ENCODE measurements around the gene PCAT7. TPM values are rescaled to one million over a fixed set of nuclear protein-coding genes. Genes with fewer than 3 reads are reported as not detected.

PCAT7 gene
- total RNA-seq, 1 experiment from 2014 or later, result not detected

DNA sequence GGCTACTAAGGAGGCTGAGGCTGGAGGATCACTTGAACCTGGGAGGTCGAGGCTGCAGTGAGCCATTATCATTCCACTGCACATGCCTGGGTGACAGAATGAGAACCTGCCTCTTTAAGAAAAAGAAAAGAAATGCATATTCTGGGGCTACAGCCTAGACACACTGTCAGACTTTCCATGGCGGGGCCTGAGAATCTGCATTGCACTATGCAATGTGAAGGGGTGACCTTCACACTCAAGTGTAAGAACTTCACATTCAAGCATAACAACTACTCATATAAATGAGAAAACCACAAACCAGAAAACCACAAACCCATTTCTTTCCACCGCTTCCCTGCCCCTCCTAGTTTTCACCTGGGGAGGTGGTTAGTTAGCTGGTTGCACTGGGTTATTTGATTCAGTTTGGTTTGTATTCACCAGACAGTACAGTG lies 56.8 kb downstream of the PCAT7 start:
- intact Hi-C loops (cut with micrococcal nuclease; ENCODE audit: unreplicated experiment), result no loop called here
- no peaks in the 10 kb centered on the region for H3K4me1 ChIP-seq (ENCODE audit: insufficient read depth, low read length, poor library complexity, severe bottlenecking)
- ChIA-PET POLR2A (ENCODE audit: low non-redundant PET) (no interaction called here), CTCF (no interaction called here)
- no peaks in the 10 kb centered on the region for H3K27me3 ChIP-seq (replicated peaks; ENCODE audit: insufficient read depth, low read depth, low read length, poor library complexity)
- no peaks in the 10 kb centered on the region for H3K36me3 ChIP-seq (ENCODE audit: insufficient read depth, low read length, poor library complexity, severe bottlenecking)
- no TSS peak for BruUV-seq (replicated peaks)
- no peak for TF ChIP-seq EZH2 (IDR thresholded peaks at IDR 0.05; ENCODE audit: borderline replicate concordance, low read depth, low read length, poor library complexity, severe bottlenecking)
- TF ChIP-seq, protein P1, sequence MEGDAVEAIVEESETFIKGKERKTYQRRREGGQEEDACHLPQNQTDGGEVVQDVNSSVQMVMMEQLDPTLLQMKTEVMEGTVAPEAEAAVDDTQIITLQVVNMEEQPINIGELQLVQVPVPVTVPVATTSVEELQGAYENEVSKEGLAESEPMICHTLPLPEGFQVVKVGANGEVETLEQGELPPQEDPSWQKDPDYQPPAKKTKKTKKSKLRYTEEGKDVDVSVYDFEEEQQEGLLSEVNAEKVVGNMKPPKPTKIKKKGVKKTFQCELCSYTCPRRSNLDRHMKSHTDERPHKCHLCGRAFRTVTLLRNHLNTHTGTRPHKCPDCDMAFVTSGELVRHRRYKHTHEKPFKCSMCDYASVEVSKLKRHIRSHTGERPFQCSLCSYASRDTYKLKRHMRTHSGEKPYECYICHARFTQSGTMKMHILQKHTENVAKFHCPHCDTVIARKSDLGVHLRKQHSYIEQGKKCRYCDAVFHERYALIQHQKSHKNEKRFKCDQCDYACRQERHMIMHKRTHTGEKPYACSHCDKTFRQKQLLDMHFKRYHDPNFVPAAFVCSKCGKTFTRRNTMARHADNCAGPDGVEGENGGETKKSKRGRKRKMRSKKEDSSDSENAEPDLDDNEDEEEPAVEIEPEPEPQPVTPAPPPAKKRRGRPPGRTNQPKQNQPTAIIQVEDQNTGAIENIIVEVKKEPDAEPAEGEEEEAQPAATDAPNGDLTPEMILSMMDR (conservative IDR thresholded peaks at IDR 0.05; ENCODE audit: low read depth, low read length), result no peak
- H3K9me3 ChIP-seq (ENCODE audit: low read depth, low read length, poor library complexity, severe bottlenecking), result no peaks in the 10 kb centered on the region
- DNase-seq (ENCODE audit: low spot score), result no peak
- H3K4me3 ChIP-seq (ENCODE audit: low read depth, low read length, poor library complexity, severe bottlenecking), result no peak overlapping the region
- H3K27ac ChIP-seq (ENCODE audit: low read depth, low read length, poor library complexity, severe bottlenecking), result no peak overlapping the region

DNA sequence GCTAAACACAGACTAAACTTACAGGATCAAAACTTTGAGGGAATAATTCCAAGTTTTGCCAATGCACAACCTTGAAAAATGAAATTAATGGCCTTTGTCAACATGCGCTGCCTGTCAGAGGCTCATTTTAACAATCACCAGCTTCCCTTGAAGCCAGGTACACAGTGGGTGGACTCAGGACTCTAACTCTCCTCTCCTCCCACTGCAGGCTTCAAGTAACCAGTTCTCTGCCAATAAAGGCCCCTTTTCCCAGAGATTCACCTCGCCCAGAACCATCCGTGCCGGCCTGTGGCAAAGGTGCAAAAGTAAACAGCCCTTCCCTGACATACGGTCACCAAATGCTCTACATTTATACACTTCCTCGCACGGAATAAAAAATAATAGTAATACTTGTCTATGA lies 57.2 kb downstream of the PCAT7 start:
- Histone ChIP-seq H3K36me3 (ENCODE audit: insufficient read depth, low read length, poor library complexity, severe bottlenecking) (no peaks in the 10 kb centered on the region), H3K9me3 (ENCODE audit: low read depth, low read length, poor library complexity, severe bottlenecking) (no peaks in the 10 kb centered on the region), H3K27me3 (replicated peaks; ENCODE audit: insufficient read depth, low read depth, low read length, poor library complexity) (no peaks in the 10 kb centered on the region), H3K4me3 (ENCODE audit: low read depth, low read length, poor library complexity, severe bottlenecking) (no peak overlapping the region), H3K4me1 (ENCODE audit: insufficient read depth, low read length, poor library complexity, severe bottlenecking) (no peaks in the 10 kb centered on the region), H3K27ac (ENCODE audit: low read depth, low read length, poor library complexity, severe bottlenecking) (no peak overlapping the region)
- TF ChIP-seq EZH2 (IDR thresholded peaks at IDR 0.05; ENCODE audit: borderline replicate concordance, low read depth, low read length, poor library complexity, severe bottlenecking), result no peak
- TF ChIP-seq, protein P1 (conservative IDR thresholded peaks at IDR 0.05; ENCODE audit: low read depth, low read length), result no peak
- ChIA-PET POLR2A (ENCODE audit: low non-redundant PET) (no interaction called here), CTCF (no interaction called here)
- DNase-seq (ENCODE audit: low spot score), result no peak
- intact Hi-C loops (cut with micrococcal nuclease; ENCODE audit: unreplicated experiment), result no loop called here
- no TSS peak for BruUV-seq (replicated peaks)

DNA sequence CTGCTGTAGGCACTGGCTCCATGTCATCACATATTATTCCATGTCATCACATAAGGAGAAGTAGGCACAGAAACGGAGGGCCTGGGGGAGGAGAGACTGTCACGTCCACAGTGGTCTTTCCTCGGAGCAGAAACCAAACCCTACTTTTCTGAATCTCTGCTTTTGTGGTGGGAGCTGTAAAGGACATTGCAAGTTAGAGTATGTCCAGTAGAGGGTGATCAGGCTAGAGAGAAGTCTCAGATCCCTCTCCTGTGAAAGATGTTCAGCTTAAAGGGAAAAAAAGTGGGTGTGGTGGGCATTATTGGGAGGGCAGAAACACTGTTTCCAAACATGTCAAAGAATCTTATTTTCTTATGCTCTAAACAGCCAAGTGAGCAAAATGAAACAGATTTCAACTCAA lies 58.1 kb downstream of the PCAT7 start:
- Histone ChIP-seq H3K9me3 (ENCODE audit: low read depth, low read length, poor library complexity, severe bottlenecking) (no peaks in the 10 kb centered on the region), H3K27ac (ENCODE audit: low read depth, low read length, poor library complexity, severe bottlenecking) (no peak overlapping the region), H3K4me3 (ENCODE audit: low read depth, low read length, poor library complexity, severe bottlenecking) (no peak overlapping the region), H3K4me1 (ENCODE audit: insufficient read depth, low read length, poor library complexity, severe bottlenecking) (no peaks in the 10 kb centered on the region), H3K36me3 (ENCODE audit: insufficient read depth, low read length, poor library complexity, severe bottlenecking) (no peaks in the 10 kb centered on the region), H3K27me3 (replicated peaks; ENCODE audit: insufficient read depth, low read depth, low read length, poor library complexity) (no peaks in the 10 kb centered on the region)
- TF ChIP-seq, protein P1 (conservative IDR thresholded peaks at IDR 0.05; ENCODE audit: low read depth, low read length), result no peak
- TF ChIP-seq EZH2 (IDR thresholded peaks at IDR 0.05; ENCODE audit: borderline replicate concordance, low read depth, low read length, poor library complexity, severe bottlenecking), result no peak
- CTCF ChIA-PET, result no interaction called here
- BruUV-seq (replicated peaks), result no TSS peak
- POLR2A ChIA-PET (ENCODE audit: low non-redundant PET), result no interaction called here
- intact Hi-C loops (cut with micrococcal nuclease; ENCODE audit: unreplicated experiment), result no loop called here
- DNase-seq (ENCODE audit: low spot score), result no peak

Data from A673 (cell line).